ENCODE data around the gene CD320.

The CD320 gene

GRCh38 chr19:8335343-8336071, 27.3 kb upstream of the CD320 start:
- Histone ChIP-seq H3K9me3 (ENCODE audit: control insufficient read depth, insufficient read depth, low read depth, low read length) (no peaks in the 10 kb centered on the region), H3K4me3 (ENCODE audit: low read depth, low read length) (peak overlapping the region; percentile 31), H3K36me3 (ENCODE audit: control insufficient read depth in 2 of 2, insufficient read depth in 1 of 2, low read length in 2 of 2) (no peaks in the 10 kb centered on the region), H3K4me1 (ENCODE audit: control insufficient read depth, insufficient read depth, low read length) (no peaks in the 10 kb centered on the region; the same call in 1 of the 2 replicates), H3K27ac (ENCODE audit: extremely low read depth, low read depth, low read length) (peak overlapping the region; percentile 21; the same call in 1 of the 2 replicates)
- POLR2A ChIA-PET = interaction anchor here (1.1 to 2.9 kb wide), 2 partner anchors 11 to 14 kb away, joined by 4 to 22 read pairs; partner anchors contain the start of genes NDUFA7 and RPS28
- TF ChIP-seq ZNF18 (tag by site-specific recombination; IDR thresholded peaks at IDR 0.05) (no peak), ZNF658 (tag by site-specific recombination; IDR thresholded peaks at IDR 0.05) (no peak), ZNF624 (tag by site-specific recombination; IDR thresholded peaks at IDR 0.05) (no peak), IKZF3 (tag by site-specific recombination; IDR thresholded peaks at IDR 0.05) (no peak), PBX3 (CRISPR knock-in tag; IDR thresholded peaks at IDR 0.05) (0 out of 2 replicates have a peak, but pooled peaks have one; percentile 29), SCRT2 (tag by site-specific recombination; IDR thresholded peaks at IDR 0.05) (no peak), ZNF114 (tag by site-specific recombination; IDR thresholded peaks at IDR 0.05) (no peak), ZNF514 (tag by site-specific recombination; IDR thresholded peaks at IDR 0.05) (no peak), ZNF488 (tag by site-specific recombination; IDR thresholded peaks at IDR 0.05) (no peak), ZNF664 (tag by site-specific recombination; IDR thresholded peaks at IDR 0.05) (peak; percentile 95), ZNF513 (tag by site-specific recombination; IDR thresholded peaks at IDR 0.05) (no peak), WT1 (tag by site-specific recombination; IDR thresholded peaks at IDR 0.05) (no peak), ZNF560 (tag by site-specific recombination; IDR thresholded peaks at IDR 0.05; ENCODE audit: borderline replicate concordance) (no peak), ZNF138 (tag by site-specific recombination; IDR thresholded peaks at IDR 0.05; ENCODE audit: borderline replicate concordance) (no peak), ZNF10 (tag by site-specific recombination; IDR thresholded peaks at IDR 0.05) (no peak), ZBTB21 (tag by site-specific recombination; IDR thresholded peaks at IDR 0.05) (no peak), ZNF830 (tag by site-specific recombination; IDR thresholded peaks at IDR 0.05; ENCODE audit: low read depth) (no peak)
- CTCF ChIA-PET = interaction anchor here (0.7 to 1.1 kb wide), 4 partner anchors 11 to 243 kb away, joined by 3 to 4 read pairs (median 3); no protein-coding TSS in a partner anchor

GRCh38 chr19:8334458-8335342, 26.5 kb upstream of the CD320 start:
- CTCF ChIA-PET = interaction anchor here (0.6 to 1.2 kb wide), 5 partner anchors 10 to 245 kb away, joined by 3 to 5 read pairs (median 3); no protein-coding TSS in a partner anchor
- no peaks in the 10 kb centered on the region for H3K36me3 ChIP-seq (ENCODE audit: control insufficient read depth in 2 of 2, insufficient read depth in 1 of 2, low read length in 2 of 2)
- POLR2A ChIA-PET = interaction anchor here (0.6 to 2.9 kb wide), 3 partner anchors 10 to 68 kb away, joined by 5 to 22 read pairs (median 9); partner anchors contain the start of genes NDUFA7 and RPS28
- no peaks in the 10 kb centered on the region for H3K9me3 ChIP-seq (ENCODE audit: control insufficient read depth, insufficient read depth, low read depth, low read length)
- no peaks in the 10 kb centered on the region; the same call in 1 of the 2 replicates for H3K4me1 ChIP-seq (ENCODE audit: control insufficient read depth, insufficient read depth, low read length)
- H3K27ac ChIP-seq (ENCODE audit: extremely low read depth, low read depth, low read length) = peak overlapping the region; percentile 21; the same call in 1 of the 2 replicates
- H3K4me3 ChIP-seq (ENCODE audit: low read depth, low read length) = peak overlapping the region; percentile 31
- peak; percentile 89 for TF ChIP-seq ZFHX2 (tag by site-specific recombination; conservative IDR thresholded peaks at IDR 0.05)
- TF ChIP-seq ELK4 (IDR thresholded peaks at IDR 0.05; ENCODE audit: borderline replicate concordance, low read depth, low read length) = no peak
- no peak for TF ChIP-seq ZNF704 (tag by site-specific recombination; IDR thresholded peaks at IDR 0.05)
- no peak for TF ChIP-seq ZNF555 (tag by site-specific recombination; conservative IDR thresholded peaks at IDR 0.05)
- peak; percentile 50; the same call in 1 of the 2 replicates for TF ChIP-seq ZNF692 (tag by site-specific recombination; IDR thresholded peaks at IDR 0.05)
